Psoas muscle (tissue), 8 donors: Measurements from ENCODE around the gene CCDC88A. TPM values are rescaled to one million over a fixed set of nuclear protein-coding genes. Genes with fewer than 3 reads are reported as not detected.

ENCODE experiments used
- ATAC-seq, 4 donors: fragments of 200-7000 bp; cut with Tn5 transposase; one replicate each; pipeline ENCODE4 v1.9.1; 2020; ENCODE audit warnings: moderate library complexity in 3 of 4, mild to moderate bottlenecking in 2 of 4
- DNase-seq, 2 donors: peaks; one replicate each; pipeline ENCODE4 v3.0.0-alpha.2; 2020
- H3K27ac ChIP-seq: fragments of 200-600 bp; one replicate; pipeline ENCODE4 v1.8.0; 2022
- H3K27me3 ChIP-seq, 3 donors: fragments of 200-600 bp in 1 of 3; one replicate each; pipeline versions ENCODE4 v1.6.1 to v1.8.0; 2013 to 2022; ENCODE audit warnings: low read length in 2 of 3, mild to moderate bottlenecking in 2 of 3, moderate library complexity in 1 of 3; ENCODE audit not compliant: insufficient read depth in 3 of 3
- H3K36me3 ChIP-seq, 2 donors: fragments of 200-600 bp in 1 of 2; one replicate each; pipeline versions ENCODE4 v1.6.1 to v1.8.0; 2013 to 2022; ENCODE audit warnings: low read depth in 1 of 2, mild to moderate bottlenecking in 1 of 2, moderate library complexity in 1 of 2; ENCODE audit not compliant: insufficient read depth in 1 of 2
- H3K4me1 ChIP-seq: fragments of 200-600 bp; one replicate; pipeline ENCODE4 v1.8.0; 2022
- H3K4me3 ChIP-seq: fragments of 200-600 bp; one replicate; pipeline ENCODE4 v1.8.0; 2022; ENCODE audit warnings: mild to moderate bottlenecking
- H3K9me3 ChIP-seq: fragments of 200-600 bp; one replicate; pipeline ENCODE4 v1.8.0; 2022
- WGBS, 3 donors: extraction: QIAGEN DNeasy Blood & Tissue Kit; methylation state at CpG; one replicate each; pipeline versions ENCODE4 v1.1.6 to v1.1.7; 2013; 5-methylcytosine and 5-hydroxymethylcytosine counted together
- intact Hi-C, 2 donors: fragments of 100-400 bp; cut with DNase I; formaldehyde crosslinking; loops; one replicate each; pipeline versions ENCODE4 v1.11.0 to v1.14.2; 2022
- polyA plus RNA-seq, 3 donors: library from polyadenylated mRNA; stranded (reverse); fragments of 200-250 nt; gene quantifications; one replicate each; pipeline ENCODE4 v1.2.3, GENCODE V29; 2013
- total RNA-seq, 4 donors: library from RNA; stranded (reverse); fragmentation: NEBNext Ultra II Directional in 2 of 4; extraction: Animal tissue kit (Norgen Biotek cat#: 25700) in 2 of 4; gene quantifications; one replicate each; pipeline versions ENCODE4 v1.2.1 to v1.2.4, GENCODE V29; 2021 to 2023
- TF ChIP-seq, protein P1 (sequence below): fragments of 200-600 bp; IDR thresholded peaks from one replicate; pipeline ENCODE4 v1.8.0; 2022; ENCODE audit warnings: antibody characterized with exemption
- donor health status: healthy with polysubstance abuse.
- donor health status: DM: no; HTN: no; CAD: no; lungs with moderate emphysema.
- donor health status: Bipolar disorder and iron deficiency.
- donor health status: healthy.
- donor health status: DM: yes; HTN: yes; CAD: no.
- donor health status: DM: no; HTN: no; CAD: no.
- donor health status: DM: no; HTN: no; CAD: no.
- donor health status: DM: yes; HTN: yes; CAD: no.

The CCDC88A gene
- total and polyA plus RNA-seq, 7 donors: 4.7 to 21.4 (median 12.3) TPM

DNA sequence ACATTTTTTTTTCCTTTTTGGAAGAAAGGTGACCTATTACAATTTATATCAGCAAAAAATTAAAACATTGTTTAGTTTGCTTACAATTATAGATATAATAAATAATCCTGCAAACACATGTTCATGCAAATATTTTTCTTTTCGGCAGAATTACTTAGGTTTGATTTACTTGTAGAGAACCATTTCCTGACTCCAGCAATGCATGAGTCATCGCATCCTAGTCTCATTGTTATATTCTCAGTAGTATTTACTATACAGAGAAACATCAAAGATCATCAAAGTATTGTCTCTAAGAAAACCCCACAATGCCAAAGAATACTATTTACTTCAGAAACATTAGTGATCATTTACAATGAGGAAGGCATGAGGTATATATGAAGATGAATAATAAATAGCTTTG is 110.2 kb downstream of the CCDC88A start:
- no peaks in the 10 kb centered on the region for H3K27me3 ChIP-seq
- H3K36me3 ChIP-seq: peaks cover 0 to 71% of the 10 kb centered on the region in 2 donors
- H3K27ac ChIP-seq: no peak overlapping the region
- no peak for DNase-seq
- intact Hi-C loops: no loop called here
- no peak for ATAC-seq
- no peaks in the 10 kb centered on the region for H3K4me1 ChIP-seq
- no peaks in the 10 kb centered on the region for H3K9me3 ChIP-seq
- WGBS, 3 donors: 71 to 82% (median 79%) methylated on average over 2 of the region's 2 CpGs
- no peak overlapping the region for H3K4me3 ChIP-seq
- TF ChIP-seq, protein P1, sequence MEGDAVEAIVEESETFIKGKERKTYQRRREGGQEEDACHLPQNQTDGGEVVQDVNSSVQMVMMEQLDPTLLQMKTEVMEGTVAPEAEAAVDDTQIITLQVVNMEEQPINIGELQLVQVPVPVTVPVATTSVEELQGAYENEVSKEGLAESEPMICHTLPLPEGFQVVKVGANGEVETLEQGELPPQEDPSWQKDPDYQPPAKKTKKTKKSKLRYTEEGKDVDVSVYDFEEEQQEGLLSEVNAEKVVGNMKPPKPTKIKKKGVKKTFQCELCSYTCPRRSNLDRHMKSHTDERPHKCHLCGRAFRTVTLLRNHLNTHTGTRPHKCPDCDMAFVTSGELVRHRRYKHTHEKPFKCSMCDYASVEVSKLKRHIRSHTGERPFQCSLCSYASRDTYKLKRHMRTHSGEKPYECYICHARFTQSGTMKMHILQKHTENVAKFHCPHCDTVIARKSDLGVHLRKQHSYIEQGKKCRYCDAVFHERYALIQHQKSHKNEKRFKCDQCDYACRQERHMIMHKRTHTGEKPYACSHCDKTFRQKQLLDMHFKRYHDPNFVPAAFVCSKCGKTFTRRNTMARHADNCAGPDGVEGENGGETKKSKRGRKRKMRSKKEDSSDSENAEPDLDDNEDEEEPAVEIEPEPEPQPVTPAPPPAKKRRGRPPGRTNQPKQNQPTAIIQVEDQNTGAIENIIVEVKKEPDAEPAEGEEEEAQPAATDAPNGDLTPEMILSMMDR: no peak

DNA sequence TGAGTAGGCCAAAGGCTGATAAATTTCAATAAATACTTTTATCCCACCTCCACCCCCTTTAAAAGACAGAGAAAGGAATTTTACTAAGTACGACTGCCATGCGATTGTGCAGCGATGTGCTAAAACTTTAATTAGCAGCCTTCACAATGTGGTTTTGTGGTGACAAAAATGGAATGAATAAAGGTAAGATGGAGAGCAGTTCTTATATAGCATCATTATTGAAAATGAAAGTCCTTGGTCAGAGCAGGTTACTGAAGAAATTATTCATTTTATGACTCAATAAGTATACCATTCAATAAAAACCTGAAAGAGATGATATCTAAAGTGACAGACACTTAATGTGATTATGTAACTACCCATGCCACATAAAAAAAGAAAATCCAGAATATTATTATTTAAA is 117.4 kb downstream of the CCDC88A start:
- Histone ChIP-seq H3K27me3 (no peaks in the 10 kb centered on the region), H3K4me3 (no peak overlapping the region), H3K4me1 (no peaks in the 10 kb centered on the region), H3K9me3 (no peaks in the 10 kb centered on the region), H3K27ac (no peak overlapping the region), H3K36me3 (peaks cover 0 to 34% of the 10 kb centered on the region in 2 donors)
- WGBS, 3 donors: 96 to 99% (median 97%) methylated on average over 3 of the region's 3 CpGs
- intact Hi-C loops: no loop called here
- TF ChIP-seq, protein P1: no peak
- no peak for DNase-seq
- no peak for ATAC-seq

DNA sequence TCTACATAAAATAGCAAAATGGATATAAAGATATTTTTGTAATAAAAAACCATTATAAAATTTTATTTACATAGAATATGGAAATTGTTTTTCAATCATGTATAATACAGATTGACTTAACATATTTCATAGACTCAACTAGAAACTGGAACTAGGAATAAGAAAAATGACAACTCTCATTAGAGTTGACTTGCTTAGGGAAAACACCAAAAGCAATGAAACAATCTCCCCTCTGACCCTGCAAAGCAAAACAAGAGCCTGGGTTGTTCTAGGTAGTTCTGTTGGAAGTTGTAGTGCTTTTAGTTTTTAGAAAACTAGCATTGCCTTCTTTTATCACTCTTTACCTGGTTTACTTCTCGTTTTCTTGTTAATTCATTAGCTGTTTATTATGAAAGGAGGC is 118.4 kb downstream of the CCDC88A start:
- intact Hi-C loops: no loop called here
- WGBS, 3 donors: 94 to 100% (median 100%) methylated on average over 1 of the region's 1 CpG
- no peak overlapping the region for H3K27ac ChIP-seq
- H3K9me3 ChIP-seq: no peaks in the 10 kb centered on the region
- no peak overlapping the region for H3K4me3 ChIP-seq
- DNase-seq: no peak
- no peaks in the 10 kb centered on the region for H3K27me3 ChIP-seq
- ATAC-seq: no peak
- H3K36me3 ChIP-seq: peaks cover 0 to 27% of the 10 kb centered on the region in 2 donors
- no peaks in the 10 kb centered on the region for H3K4me1 ChIP-seq
- TF ChIP-seq, protein P1: no peak

DNA sequence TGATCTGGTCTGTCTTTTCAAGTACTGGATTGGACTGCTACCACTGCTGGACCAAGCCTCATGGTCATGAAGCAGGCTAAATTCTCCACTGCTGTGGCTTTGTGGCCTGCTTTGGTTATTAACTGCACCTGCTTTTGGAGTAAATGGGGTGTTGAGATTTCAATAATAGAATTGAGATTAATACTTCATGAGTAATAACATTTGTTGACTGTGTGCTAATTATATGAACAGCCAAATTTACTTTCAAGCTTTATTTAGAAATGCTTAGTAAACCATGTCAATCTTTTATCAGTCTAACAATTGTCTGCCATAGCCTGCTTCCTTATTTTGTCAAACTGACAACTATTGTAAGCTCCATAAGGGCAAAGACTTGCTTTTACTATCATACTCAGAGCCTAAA is 123.3 kb downstream of the CCDC88A start:
- H3K36me3 ChIP-seq: peaks cover 0 to 26% of the 10 kb centered on the region in 2 donors
- H3K9me3 ChIP-seq: no peaks in the 10 kb centered on the region
- no peak overlapping the region for H3K27ac ChIP-seq
- no peaks in the 10 kb centered on the region for H3K4me1 ChIP-seq
- DNase-seq (no peak), ATAC-seq (no peak)
- TF ChIP-seq, protein P1: no peak
- intact Hi-C loops: no loop called here
- H3K27me3 ChIP-seq: no peaks in the 10 kb centered on the region
- no peak overlapping the region for H3K4me3 ChIP-seq

DNA sequence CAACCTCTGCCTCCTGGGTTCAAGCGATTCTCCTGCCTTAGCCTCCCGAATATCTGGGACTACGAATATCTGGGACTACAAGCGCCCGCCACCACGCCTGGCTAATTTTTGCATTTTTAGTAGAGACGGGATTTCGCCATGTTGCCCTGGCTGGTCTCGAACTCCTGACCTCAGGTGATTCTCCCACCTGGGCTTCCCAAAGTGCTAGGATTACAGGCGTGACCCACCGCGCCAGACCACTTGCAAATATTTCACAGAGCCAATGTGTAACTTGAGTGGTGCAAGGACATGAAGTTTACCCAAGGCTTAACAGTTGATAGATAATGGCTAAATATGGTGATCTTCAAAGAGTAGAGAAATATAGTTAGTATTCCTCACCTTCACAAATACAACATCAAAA is 136.6 kb downstream of the CCDC88A start:
- Histone ChIP-seq H3K4me3 (peak overlapping the region; percentile 75), H3K36me3 (no peaks in the 10 kb centered on the region), H3K27me3 (no peaks in the 10 kb centered on the region), H3K9me3 (no peaks in the 10 kb centered on the region), H3K27ac (peak overlapping the region; percentile 88), H3K4me1 (peaks cover 11% of the 10 kb centered on the region)
- no peak for ATAC-seq
- TF ChIP-seq, protein P1: no peak
- 92 to 99% (median 96%) methylated on average over 12 of the region's 12 CpGs for WGBS, 3 donors
- intact Hi-C loops: loop anchor here (5.0 to 10.0 kb wide), 2 partner anchors 132 to 134 kb away; partner anchors contain the start of gene CCDC88A (in 2 of the 2)
- DNase-seq: no peak
